Right ventricle myocardium inferior (tissue), 1 donor: ENCODE results near the gene UQCRC1. TPM values are rescaled to one million over a fixed set of nuclear protein-coding genes. Genes with fewer than 3 reads are reported as not detected.
"Not testable (repeated sequence)": the region's sequence is repeated elsewhere in the genome, so short reads cannot be mapped to it uniquely, and the experiment has no call there.

Experiments
- ATAC-seq: fragments of 200-7000 bp; cut with Tn5 transposase; one replicate; pipeline ENCODE4 v1.9.1; 2020; ENCODE audit warnings: mild to moderate bottlenecking, moderate library complexity
- DNase-seq: peaks from one replicate; pipeline ENCODE4 v3.0.0; 2021; ENCODE audit errors: missing footprints
- intact Hi-C: fragments of 100-400 bp; cut with DNase I; formaldehyde crosslinking; loops from one replicate; pipeline ENCODE4 v1.11.0; 2022
- total RNA-seq: library from RNA; stranded (reverse); fragmentation: NEBNext Ultra II Directional; extraction: Animal tissue kit (Norgen Biotek cat#: 25700); gene quantifications from one replicate; pipeline ENCODE4 v1.2.1, GENCODE V29; 2021
- donor health status: DM: no; HTN: yes; CAD: no; lungs with severe emphysema.

Gene UQCRC1
- total RNA-seq, 1 donor from 2014 or later: 1,186 TPM

GRCh38 chr3:48564022-48564421 is 45.4 kb downstream of the UQCRC1 start:
- intact Hi-C loops: no loop called here
- ATAC-seq: no peak
- DNase-seq: no peak

- intact Hi-C loops: no loop called here
- ATAC-seq (no peak), DNase-seq (no peak)
These were observed 46.0 kb downstream of the UQCRC1 start, which contains the start of gene UCN2 for GRCh38 chr3:48563382-48563918. TSS of gene UCN2 (minus strand) at chr3:48563781. CDS start at chr3:48563124, 657 bp downstream.

- DNase-seq: no peak
- intact Hi-C loops: no loop called here
- ATAC-seq: no peak
These were observed 46.9 kb downstream of the UQCRC1 start for GRCh38 chr3:48562367-48563095.

- no peak for ATAC-seq
- intact Hi-C loops: no loop called here
- peak; percentile 82 for DNase-seq
These were observed 48.3 kb downstream of the UQCRC1 start for GRCh38 chr3:48561045-48561736.

- intact Hi-C loops: no loop called here
- ATAC-seq (no peak), DNase-seq (no peak)
These were observed 48.8 kb downstream of the UQCRC1 start for GRCh38 chr3:48560648-48561018.

GRCh38 chr3:48558493-48559134 is 50.8 kb downstream of the UQCRC1 start:
- DNase-seq (peak; percentile 84), ATAC-seq (no peak)
- intact Hi-C loops: loop anchor here (2.0 kb wide), 1 partner anchor 40 kb away; no protein-coding TSS in a partner anchor

- ATAC-seq: peak; percentile 94
- intact Hi-C loops: loop anchor here (2.0 kb wide), 2 partner anchors 52 to 78 kb away; partner anchors contain the start of genes SLC26A6 and UQCRC1
- peak; percentile 99 for DNase-seq
These were observed 52.4 kb downstream of the UQCRC1 start, which contains the start of gene PFKFB4 for GRCh38 chr3:48556796-48557626. TSS of gene PFKFB4 (minus strand) at chr3:48556803. CDS start at chr3:48556777, 26 bp downstream.

- no peak for DNase-seq
- intact Hi-C loops: loop anchor here (2.0 kb wide), 2 partner anchors 53 to 79 kb away; partner anchors contain the start of genes SLC26A6 and UQCRC1
- ATAC-seq: no peak
These were observed 53.3 kb downstream of the UQCRC1 start for GRCh38 chr3:48555949-48556795.

GRCh38 chr3:48555231-48555948 is 54.1 kb downstream of the UQCRC1 start:
- DNase-seq (peak; percentile 1), ATAC-seq (no peak)
- intact Hi-C loops: no loop called here

- intact Hi-C loops: no loop called here
- ATAC-seq (no peak), DNase-seq (peak; percentile 4)
These were observed 55.3 kb downstream of the UQCRC1 start for GRCh38 chr3:48553886-48554845.

GRCh38 chr3:48553361-48553760 is 56.1 kb downstream of the UQCRC1 start:
- intact Hi-C loops: no loop called here
- ATAC-seq: no peak
- no peak for DNase-seq

GRCh38 chr3:48552111-48552951 is 57.1 kb downstream of the UQCRC1 start:
- ATAC-seq: no peak
- DNase-seq: no peak
- intact Hi-C loops: no loop called here

- intact Hi-C loops, ATAC-seq, DNase-seq: not testable (repeated sequence)
These were observed 57.8 kb downstream of the UQCRC1 start for GRCh38 chr3:48551651-48552050.
